Ovary (tissue), 9 donors: Measurements from ENCODE around the gene ALX4. TPM values are rescaled to one million over a fixed set of nuclear protein-coding genes. Genes with fewer than 3 reads are reported as not detected.

Experiments used
- DNase-seq, 5 donors: peaks; one replicate each; pipeline ENCODE4 v3.0.0-alpha.2; 2019 to 2020
- H3K27ac ChIP-seq, 2 donors: fragments of 200-600 bp; one replicate each; pipeline versions ENCODE4 v1.5.1 to v1.8.0; 2019 to 2022
- H3K27me3 ChIP-seq: fragments of 200-600 bp; one replicate; pipeline ENCODE4 v1.8.0; 2022
- H3K36me3 ChIP-seq: fragments of 200-600 bp; sonication (generic); one replicate; pipeline ENCODE4 v1.5.1; 2019
- H3K4me1 ChIP-seq: one replicate; pipeline ENCODE4 v1.8.1; 2013; ENCODE audit warnings: mild to moderate bottlenecking, moderate library complexity; ENCODE audit not compliant: insufficient read depth
- H3K4me3 ChIP-seq: fragments of 200-600 bp; sonication (generic); one replicate; pipeline ENCODE4 v1.5.1; 2017
- H3K9me3 ChIP-seq, 2 donors: fragments of 200-600 bp in 1 of 2; sonication (generic) in 1 of 2; one replicate each; pipeline versions ENCODE4 v1.5.1 to v1.8.1; 2013 to 2019; ENCODE audit warnings: mild to moderate bottlenecking in 1 of 2, moderate library complexity in 1 of 2
- CTCF ChIP-seq, 3 donors: fragments of 450-650 bp in 2 of 3; fragments of 200-600 bp in 1 of 3; IDR thresholded peaks; one replicate each; pipeline versions ENCODE4 v1.5.1 to v1.8.0; 2016 to 2022; ENCODE audit warnings: antibody characterized with exemption in 3 of 3, mild to moderate bottlenecking in 1 of 3
- EP300 ChIP-seq: sonication (generic); formaldehyde crosslinking; IDR thresholded peaks from one replicate; pipeline ENCODE4 v1.6.1; 2017; ENCODE audit warnings: antibody characterized with exemption
- POLR2A ChIP-seq: fragments of 450-650 bp; IDR thresholded peaks from one replicate; pipeline ENCODE4 v1.6.1; 2017; ENCODE audit warnings: antibody characterized with exemption, mild to moderate bottlenecking, moderate library complexity
- WGBS, 3 donors: extraction: QIAGEN DNeasy Blood & Tissue Kit in 1 of 3; methylation state at CpG; one replicate each; pipeline versions ENCODE4 v1.1.5 to v1.1.7; 2013 to 2017; 5-methylcytosine and 5-hydroxymethylcytosine counted together
- intact Hi-C, 4 donors: fragments of 100-400 bp; cut with DNase I; formaldehyde crosslinking; loops; one replicate each; pipeline versions ENCODE4 v1.11.0 to v1.15.1; 2022 to 2023
- polyA plus RNA-seq, 2 donors: library from polyadenylated mRNA; stranded (reverse); fragments of 200-250 nt in 1 of 2; fragments of 350-450 nt in 1 of 2; fragmentation: Illumina TruSeq in 1 of 2; extraction: RNeasy Lipid Tissue Mini Kit (QIAGEN cat#74804) in 1 of 2; gene quantifications; one replicate each; pipeline ENCODE4 v1.2.3, GENCODE V29; 2013 to 2014
- total RNA-seq, 7 donors: library from RNA; depleted of rRNA in 2 of 7; stranded (reverse); fragments of >200 nt in 2 of 7; fragmentation: NEBNext Ultra II Directional in 3 of 7; extraction: Animal tissue kit (Norgen Biotek cat#: 25700) in 3 of 7; gene quantifications; one replicate each; pipeline versions ENCODE4 v1.1.0 to v1.2.4, GENCODE V29; 2016 to 2023
- donor health status: DM: no; HTN: no; CAD: no; lungs with moderate emphysema.
- donor health status: DM: no; HTN: no; CAD: no.
- donor health status: Bipolar disorder and iron deficiency.
- donor health status: DM: yes; HTN: yes; CAD: no.
- donor health status: DM: no; HTN: no; CAD: no.
- donor health status: DM: yes; HTN: yes; CAD: no.

Gene ALX4
- total and polyA plus RNA-seq, 9 donors = 0.01 to 0.18 (median 0.05) TPM; not detected in 4

- DNase-seq = no peak
- no peaks in the 10 kb centered on the region for H3K9me3 ChIP-seq
- TF ChIP-seq POLR2A = no peak
- TF ChIP-seq EP300 = no peak
- no peak for TF ChIP-seq CTCF (IDR thresholded peaks at IDR 0.05)
- intact Hi-C loops = no loop called here
- no peak overlapping the region for H3K27ac ChIP-seq
- H3K27me3 ChIP-seq = no peaks in the 10 kb centered on the region
- no peaks in the 10 kb centered on the region for H3K4me1 ChIP-seq
- WGBS, 3 donors = 87 to 95% (median 93%) methylated on average over 4 of the region's 4 CpGs
- H3K4me3 ChIP-seq = no peak overlapping the region
- H3K36me3 ChIP-seq = no peaks in the 10 kb centered on the region
Measured at GRCh38 chr11:44229098-44229497, 80.8 kb downstream of the ALX4 start.

GRCh38 chr11:44228379-44228778 lies 81.6 kb downstream of the ALX4 start:
- H3K4me1 ChIP-seq = no peaks in the 10 kb centered on the region
- WGBS, 3 donors = 78 to 86% (median 79%) methylated on average over 6 of the region's 6 CpGs
- H3K27ac ChIP-seq = no peak overlapping the region
- no peak overlapping the region for H3K4me3 ChIP-seq
- H3K9me3 ChIP-seq = no peaks in the 10 kb centered on the region
- H3K27me3 ChIP-seq = no peaks in the 10 kb centered on the region
- no peak for DNase-seq
- intact Hi-C loops = no loop called here
- no peaks in the 10 kb centered on the region for H3K36me3 ChIP-seq
- TF ChIP-seq CTCF (IDR thresholded peaks at IDR 0.05) (no peak), EP300 (no peak), POLR2A (no peak)

- Histone ChIP-seq H3K27ac (no peak overlapping the region), H3K27me3 (no peaks in the 10 kb centered on the region), H3K4me3 (no peak overlapping the region), H3K36me3 (no peaks in the 10 kb centered on the region), H3K4me1 (no peaks in the 10 kb centered on the region), H3K9me3 (no peaks in the 10 kb centered on the region)
- TF ChIP-seq EP300 (no peak), POLR2A (no peak), CTCF (IDR thresholded peaks at IDR 0.05) (no peak)
- intact Hi-C loops = no loop called here
- DNase-seq = no peak
- 51 to 69% (median 62%) methylated on average over 4 of the region's 4 CpGs for WGBS, 3 donors
Measured at GRCh38 chr11:44226945-44227344, 83.0 kb downstream of the ALX4 start.

- WGBS, 3 donors = 77 to 85% (median 80%) methylated on average over 2 of the region's 2 CpGs
- Histone ChIP-seq H3K4me3 (no peak overlapping the region), H3K36me3 (no peaks in the 10 kb centered on the region), H3K4me1 (no peaks in the 10 kb centered on the region), H3K27me3 (no peaks in the 10 kb centered on the region), H3K9me3 (no peaks in the 10 kb centered on the region), H3K27ac (no peak overlapping the region)
- intact Hi-C loops = no loop called here
- DNase-seq = no peak
- TF ChIP-seq CTCF (IDR thresholded peaks at IDR 0.05) (no peak), EP300 (no peak), POLR2A (no peak)
Measured at GRCh38 chr11:44226490-44226889, 83.4 kb downstream of the ALX4 start.
